Measurements from ENCODE around the gene VRK1. TPM values are rescaled to one million over a fixed set of nuclear protein-coding genes. Genes with fewer than 3 reads are reported as not detected.

VRK1 gene
- total and polyA plus RNA-seq, 2 donors (not counting 1 experiment from before 2014, with no cell fraction given), result 10.3 to 28.2 TPM

GRCh38 chr14:96795109-96795828 is 1.9 kb upstream of the VRK1 start:
- no peaks in the 10 kb centered on the region for H3K9me3 ChIP-seq (ENCODE audit: control extremely low read depth in 1 of 3, control insufficient read depth in 2 of 3, insufficient read depth in 1 of 3, low read length in 2 of 3)
- H3K9ac ChIP-seq (ENCODE audit: low read length), result no peak overlapping the region
- ATAC-seq (ENCODE audit: low read depth) (no peak), DNase-seq (no peak)
- peaks cover 11% of the 10 kb centered on the region in 2 donors for H3K4me1 ChIP-seq (ENCODE audit: control insufficient read depth in 2 of 2, insufficient read depth in 2 of 2, low read length in 2 of 2)
- TF ChIP-seq, protein P1, sequence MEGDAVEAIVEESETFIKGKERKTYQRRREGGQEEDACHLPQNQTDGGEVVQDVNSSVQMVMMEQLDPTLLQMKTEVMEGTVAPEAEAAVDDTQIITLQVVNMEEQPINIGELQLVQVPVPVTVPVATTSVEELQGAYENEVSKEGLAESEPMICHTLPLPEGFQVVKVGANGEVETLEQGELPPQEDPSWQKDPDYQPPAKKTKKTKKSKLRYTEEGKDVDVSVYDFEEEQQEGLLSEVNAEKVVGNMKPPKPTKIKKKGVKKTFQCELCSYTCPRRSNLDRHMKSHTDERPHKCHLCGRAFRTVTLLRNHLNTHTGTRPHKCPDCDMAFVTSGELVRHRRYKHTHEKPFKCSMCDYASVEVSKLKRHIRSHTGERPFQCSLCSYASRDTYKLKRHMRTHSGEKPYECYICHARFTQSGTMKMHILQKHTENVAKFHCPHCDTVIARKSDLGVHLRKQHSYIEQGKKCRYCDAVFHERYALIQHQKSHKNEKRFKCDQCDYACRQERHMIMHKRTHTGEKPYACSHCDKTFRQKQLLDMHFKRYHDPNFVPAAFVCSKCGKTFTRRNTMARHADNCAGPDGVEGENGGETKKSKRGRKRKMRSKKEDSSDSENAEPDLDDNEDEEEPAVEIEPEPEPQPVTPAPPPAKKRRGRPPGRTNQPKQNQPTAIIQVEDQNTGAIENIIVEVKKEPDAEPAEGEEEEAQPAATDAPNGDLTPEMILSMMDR (IDR thresholded peaks at IDR 0.05), result no peak
- H3K4me1 Mint-ChIP-seq, result peaks cover 20% of the 10 kb centered on the region
- H3K27ac ChIP-seq (ENCODE audit: low read length in 2 of 2), result no peak overlapping the region
- H2AFZ ChIP-seq (ENCODE audit: insufficient read depth, low read depth, low read length, poor library complexity, severe bottlenecking), result no peak overlapping the region
- H4K20me1 ChIP-seq (ENCODE audit: control insufficient read depth, insufficient read depth, low read length, poor library complexity, severe bottlenecking), result peaks cover 15% of the 10 kb centered on the region
- intact Hi-C loops (cut with micrococcal nuclease), result loop anchor here (5.0 to 10.0 kb wide), 3 partner anchors 293 to 1638 kb away; partner anchors contain the start of genes DICER1, GLRX5 and PAPOLA
- H3K4me2 ChIP-seq (replicated peaks; ENCODE audit: low read depth, low read length, poor library complexity, severe bottlenecking), result no peak overlapping the region
- WGBS (ENCODE audit: insufficient coverage), result 78% methylated on average over 9 of the region's 9 CpGs
- H3K79me2 ChIP-seq (ENCODE audit: control insufficient read depth, insufficient read depth, low read length), result peaks cover 27% of the 10 kb centered on the region
- no peaks in the 10 kb centered on the region for H3K36me3 ChIP-seq (replicated peaks in 1 of 2; ENCODE audit: control extremely low read depth in 1 of 2, control insufficient read depth in 1 of 2, extremely low read depth in 1 of 2, insufficient read depth in 2 of 2, low read length in 1 of 2)
- H3K27me3 Mint-ChIP-seq, result peaks cover 11% of the 10 kb centered on the region
- peaks cover 0 to 9% (median 2%) of the 10 kb centered on the region in 4 experiments for H3K27me3 ChIP-seq (replicated peaks in 1 of 4; ENCODE audit: control extremely low read depth in 1 of 4, control insufficient read depth in 3 of 4, insufficient read depth in 4 of 4, low read length in 3 of 4)
- H3K27ac Mint-ChIP-seq, result no peak overlapping the region
- ChIA-PET POLR2A (no interaction called here), CTCF (no interaction called here)
- no peak overlapping the region for H3K4me3 ChIP-seq (ENCODE audit: control extremely low read depth in 1 of 5, extremely low read depth in 1 of 5, insufficient read depth in 1 of 5, low read depth in 2 of 5, low read length in 4 of 5)
- no peak overlapping the region for H3K4me3 Mint-ChIP-seq
- no peaks in the 10 kb centered on the region for H3K9me3 Mint-ChIP-seq (ENCODE audit: insufficient read depth)

GRCh38 chr14:96797582-96798349 is 584 bp downstream of the VRK1 start:
- H3K79me2 ChIP-seq (ENCODE audit: control insufficient read depth, insufficient read depth, low read length), result peaks cover 51% of the 10 kb centered on the region
- H3K4me1 ChIP-seq (ENCODE audit: control insufficient read depth in 2 of 2, insufficient read depth in 2 of 2, low read length in 2 of 2), result peaks cover 11% of the 10 kb centered on the region in 2 donors
- H3K9me3 Mint-ChIP-seq (ENCODE audit: insufficient read depth), result no peaks in the 10 kb centered on the region
- H3K9ac ChIP-seq (ENCODE audit: low read length), result peak overlapping the region; percentile 91
- no peaks in the 10 kb centered on the region for H3K36me3 ChIP-seq (replicated peaks in 1 of 2; ENCODE audit: control extremely low read depth in 1 of 2, control insufficient read depth in 1 of 2, extremely low read depth in 1 of 2, insufficient read depth in 2 of 2, low read length in 1 of 2)
- intact Hi-C loops (cut with micrococcal nuclease), result loop anchor here (1.0 to 10.0 kb wide), 5 partner anchors 35 to 1640 kb away; partner anchors contain the start of genes DICER1, GLRX5 and PAPOLA
- peaks cover 24% of the 10 kb centered on the region for H3K4me1 Mint-ChIP-seq
- CTCF ChIA-PET, result interaction anchor here (1.5 kb wide), 1 partner anchor 55 kb away, joined by 6 read pairs; no protein-coding TSS in a partner anchor
- H2AFZ ChIP-seq (ENCODE audit: insufficient read depth, low read depth, low read length, poor library complexity, severe bottlenecking), result peak overlapping the region; percentile 91
- H4K20me1 ChIP-seq (ENCODE audit: control insufficient read depth, insufficient read depth, low read length, poor library complexity, severe bottlenecking), result peaks cover 15% of the 10 kb centered on the region
- peaks cover 11% of the 10 kb centered on the region for H3K27me3 Mint-ChIP-seq
- WGBS (ENCODE audit: insufficient coverage), result under 1% methylated on average over 57 of the region's 59 CpGs
- peak overlapping the region; percentile 62 to 95 (median 80) for H3K4me3 ChIP-seq (ENCODE audit: control extremely low read depth in 1 of 5, extremely low read depth in 1 of 5, insufficient read depth in 1 of 5, low read depth in 2 of 5, low read length in 4 of 5)
- peak; percentile 74 for DNase-seq
- peak; percentile 4 for ATAC-seq (ENCODE audit: low read depth)
- POLR2A ChIA-PET, result no interaction called here
- peaks cover 0 to 9% (median 2%) of the 10 kb centered on the region in 4 experiments for H3K27me3 ChIP-seq (replicated peaks in 1 of 4; ENCODE audit: control extremely low read depth in 1 of 4, control insufficient read depth in 3 of 4, insufficient read depth in 4 of 4, low read length in 3 of 4)
- H3K27ac Mint-ChIP-seq, result peak overlapping the region; percentile 91
- H3K4me2 ChIP-seq (replicated peaks; ENCODE audit: low read depth, low read length, poor library complexity, severe bottlenecking), result peak overlapping the region; percentile 94
- peak overlapping the region; percentile 80 to 82 for H3K27ac ChIP-seq (ENCODE audit: low read length in 2 of 2)
- no peaks in the 10 kb centered on the region for H3K9me3 ChIP-seq (ENCODE audit: control extremely low read depth in 1 of 3, control insufficient read depth in 2 of 3, insufficient read depth in 1 of 3, low read length in 2 of 3)
- H3K4me3 Mint-ChIP-seq, result peak overlapping the region; percentile 90
- TF ChIP-seq, protein P1 (IDR thresholded peaks at IDR 0.05), result no peak
- no peak for TF ChIP-seq EZH2 (IDR thresholded peaks at IDR 0.05; ENCODE audit: borderline replicate concordance, insufficient read depth, low read depth, low read length, poor library complexity, severe bottlenecking)
